ENCODE results near the gene LPP. TPM values are rescaled to one million over a fixed set of nuclear protein-coding genes. Genes with fewer than 3 reads are reported as not detected.

The LPP gene
- total RNA-seq, 4 donors from 2014 or later = 56.0 to 65.7 (median 58.1) TPM

GRCh38 chr3:188196232-188196990 is 42.5 kb downstream of the LPP start:
- H3K27ac ChIP-seq = peak overlapping the region; percentile 74 to 81 (median 78)
- ATAC-seq = no peak

GRCh38 chr3:188197388-188197847 is 43.5 kb downstream of the LPP start:
- H3K4me3 ChIP-seq = no peak overlapping the region
- peak in 1 of 2 donors; percentile 46 for DNase-seq
- no peaks in the 10 kb centered on the region for H3K9me3 ChIP-seq
- peak overlapping the region; percentile 74 to 81 (median 78) for H3K27ac ChIP-seq
- intact Hi-C loops (cut with DNase I; ENCODE audit: low total_unique reads) (no loop called here), in situ Hi-C loops (cut with MboI; ENCODE audit: low sequenced_read_pairs in 4 of 4) (no loop called here)
- peak; percentile 59 to 78 for ATAC-seq
- no peaks in the 10 kb centered on the region for H3K27me3 ChIP-seq
- TF ChIP-seq CTCF (IDR thresholded peaks at IDR 0.05 in 4 of 5, conservative IDR thresholded peaks at IDR 0.05 in 1 of 5) (no peak), POLR2A (IDR thresholded peaks at IDR 0.05) (no peak)
- H3K4me1 ChIP-seq = peaks cover 34 to 38% of the 10 kb centered on the region in 2 donors
- H3K36me3 ChIP-seq = no peaks in the 10 kb centered on the region

More at GRCh38 chr3:188196232-188196990, 42.5 kb downstream of the LPP start:
- TF ChIP-seq CTCF (IDR thresholded peaks at IDR 0.05 in 4 of 5, conservative IDR thresholded peaks at IDR 0.05 in 1 of 5) (no peak), POLR2A (IDR thresholded peaks at IDR 0.05) (no peak)
- Histone ChIP-seq H3K36me3 (no peaks in the 10 kb centered on the region), H3K4me3 (no peak overlapping the region), H3K4me1 (peaks cover 34 to 38% of the 10 kb centered on the region in 2 donors), H3K9me3 (no peaks in the 10 kb centered on the region), H3K27me3 (no peaks in the 10 kb centered on the region)
- DNase-seq = no peak
- in situ Hi-C loops (cut with MboI; ENCODE audit: low sequenced_read_pairs in 4 of 4) = no loop called here
- intact Hi-C loops (cut with DNase I; ENCODE audit: low total_unique reads) = no loop called here

- Histone ChIP-seq H3K27ac (peak overlapping the region; percentile 74 to 81 (median 78)), H3K27me3 (no peaks in the 10 kb centered on the region), H3K9me3 (no peaks in the 10 kb centered on the region), H3K4me1 (peaks cover 34 to 38% of the 10 kb centered on the region in 2 donors), H3K36me3 (no peaks in the 10 kb centered on the region), H3K4me3 (no peak overlapping the region)
- intact Hi-C loops (cut with DNase I; ENCODE audit: low total_unique reads) (no loop called here), in situ Hi-C loops (cut with MboI; ENCODE audit: low sequenced_read_pairs in 4 of 4) (no loop called here)
- DNase-seq (no peak), ATAC-seq (no peak)
- TF ChIP-seq POLR2A (IDR thresholded peaks at IDR 0.05) = no peak
- no peak for TF ChIP-seq CTCF (IDR thresholded peaks at IDR 0.05 in 4 of 5, conservative IDR thresholded peaks at IDR 0.05 in 1 of 5)
Observed at GRCh38 chr3:188198001-188198400, 44.0 kb downstream of the LPP start.

- Histone ChIP-seq H3K36me3 (no peaks in the 10 kb centered on the region), H3K27me3 (no peaks in the 10 kb centered on the region), H3K4me1 (peaks cover 33 to 41% of the 10 kb centered on the region in 2 donors), H3K4me3 (no peak overlapping the region), H3K27ac (peak overlapping the region in 2 of 4 donors; percentile 74 to 81), H3K9me3 (no peaks in the 10 kb centered on the region)
- intact Hi-C loops (cut with DNase I; ENCODE audit: low total_unique reads) = no loop called here
- in situ Hi-C loops (cut with MboI; ENCODE audit: low sequenced_read_pairs in 4 of 4) = no loop called here
- DNase-seq (no peak), ATAC-seq (no peak)
- TF ChIP-seq CTCF (IDR thresholded peaks at IDR 0.05 in 4 of 5, conservative IDR thresholded peaks at IDR 0.05 in 1 of 5) (no peak), POLR2A (IDR thresholded peaks at IDR 0.05) (no peak)
Observed at GRCh38 chr3:188198760-188199327, 44.9 kb downstream of the LPP start.

Measured in gastrocnemius medialis (tissue), 4 donors.